GM12892 (cell line): ENCODE results near the gene PNPLA1.

Source experiments
- POLR2A ChIP-seq: IDR thresholded peaks from 2 replicates; pipeline ENCODE4 v1.6.1; 2011; ENCODE audit warnings: low read depth, low read length, control low read depth
- TAF1 ChIP-seq: IDR thresholded peaks from 2 replicates; pipeline ENCODE4 v1.6.1; 2011; ENCODE audit warnings: low read depth, mild to moderate bottlenecking, control low read depth, low read length, borderline replicate concordance

DNA sequence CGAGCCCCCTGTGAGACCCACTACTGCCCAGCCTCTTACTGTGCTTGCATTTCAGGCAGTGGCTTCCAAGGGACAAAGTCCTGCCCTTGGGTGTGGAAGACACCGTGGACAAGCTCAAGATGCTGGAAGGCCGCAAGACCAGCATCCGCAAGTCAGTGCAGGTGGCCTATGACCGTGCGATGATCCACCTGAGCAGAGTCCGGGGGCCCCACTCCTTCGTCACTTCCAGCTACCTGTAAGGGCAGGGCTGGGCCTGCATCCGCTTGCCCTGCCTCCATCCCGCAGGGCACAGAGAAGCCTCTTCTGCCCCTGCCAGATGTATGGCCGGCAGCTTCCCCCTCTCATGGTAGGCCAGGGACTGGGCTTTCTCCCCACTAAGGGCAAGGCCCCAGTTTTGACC lies 39.5 kb upstream of the PNPLA1 start:
- no peak for TF ChIP-seq POLR2A
- TF ChIP-seq TAF1 = no peak
